ENCODE data around the gene ASCC3.

Gene ASCC3

GRCh38 chr6:100881707-100882040 is 545 bp upstream of the ASCC3 start:
- Histone ChIP-seq H3K9ac (peak overlapping the region; percentile 51), H3K4me2 (ENCODE audit: low read length) (peak overlapping the region; percentile 97), H3K4me1 (peaks cover 5% of the 10 kb centered on the region), H3K4me3 (ENCODE audit: low read depth, low read length) (peak overlapping the region; percentile 97), H3K9me3 (ENCODE audit: control insufficient read depth, low read length) (no peaks in the 10 kb centered on the region), H3K79me2 (no peaks in the 10 kb centered on the region), H3K36me3 (ENCODE audit: control insufficient read depth, insufficient read depth, low read length) (no peaks in the 10 kb centered on the region), H3K27me3 (ENCODE audit: control insufficient read depth, insufficient read depth, low read length) (no peaks in the 10 kb centered on the region), H3K27ac (peak overlapping the region; percentile 87), H2AFZ (peak overlapping the region; percentile 84)
- no peak for TF ChIP-seq CTCF (IDR thresholded peaks at IDR 0.05)

GRCh38 chr6:100880149-100880852 is 828 bp downstream of the ASCC3 start:
- no peaks in the 10 kb centered on the region for H3K79me2 ChIP-seq
- TF ChIP-seq CTCF (IDR thresholded peaks at IDR 0.05), result no peak
- peaks cover 5% of the 10 kb centered on the region for H3K4me1 ChIP-seq
- H3K4me3 ChIP-seq (ENCODE audit: low read depth, low read length), result peak overlapping the region; percentile 97
- H3K27ac ChIP-seq, result peak overlapping the region; percentile 87
- no peaks in the 10 kb centered on the region for H3K9me3 ChIP-seq (ENCODE audit: control insufficient read depth, low read length)
- H3K4me2 ChIP-seq (ENCODE audit: low read length), result peak overlapping the region; percentile 97
- peak overlapping the region; percentile 84 for H2AFZ ChIP-seq
- H3K9ac ChIP-seq, result no peak overlapping the region
- H3K36me3 ChIP-seq (ENCODE audit: control insufficient read depth, insufficient read depth, low read length), result no peaks in the 10 kb centered on the region
- no peaks in the 10 kb centered on the region for H3K27me3 ChIP-seq (ENCODE audit: control insufficient read depth, insufficient read depth, low read length)

- no peaks in the 10 kb centered on the region for H3K27me3 ChIP-seq (ENCODE audit: control insufficient read depth, insufficient read depth, low read length)
- no peak overlapping the region for H3K27ac ChIP-seq
- H3K4me1 ChIP-seq, result peaks cover 5% of the 10 kb centered on the region
- H2AFZ ChIP-seq, result no peak overlapping the region
- H3K9me3 ChIP-seq (ENCODE audit: control insufficient read depth, low read length), result no peaks in the 10 kb centered on the region
- H3K9ac ChIP-seq, result no peak overlapping the region
- TF ChIP-seq CTCF (IDR thresholded peaks at IDR 0.05), result no peak
- no peaks in the 10 kb centered on the region for H3K79me2 ChIP-seq
- no peaks in the 10 kb centered on the region for H3K36me3 ChIP-seq (ENCODE audit: control insufficient read depth, insufficient read depth, low read length)
- H3K4me2 ChIP-seq (ENCODE audit: low read length), result no peak overlapping the region
- H3K4me3 ChIP-seq (ENCODE audit: low read depth, low read length), result no peak overlapping the region
Measured at GRCh38 chr6:100879317-100879716, 1.8 kb downstream of the ASCC3 start.

GRCh38 chr6:100877851-100878250 is 3.3 kb downstream of the ASCC3 start:
- H3K27me3 ChIP-seq (ENCODE audit: control insufficient read depth, insufficient read depth, low read length), result no peaks in the 10 kb centered on the region
- no peak overlapping the region for H3K9ac ChIP-seq
- no peak overlapping the region for H2AFZ ChIP-seq
- no peak overlapping the region for H3K4me2 ChIP-seq (ENCODE audit: low read length)
- no peaks in the 10 kb centered on the region for H3K36me3 ChIP-seq (ENCODE audit: control insufficient read depth, insufficient read depth, low read length)
- no peak for TF ChIP-seq CTCF (IDR thresholded peaks at IDR 0.05)
- peaks cover 6% of the 10 kb centered on the region for H3K79me2 ChIP-seq
- H3K27ac ChIP-seq, result no peak overlapping the region
- H3K9me3 ChIP-seq (ENCODE audit: control insufficient read depth, low read length), result peaks cover 4% of the 10 kb centered on the region
- H3K4me3 ChIP-seq (ENCODE audit: low read depth, low read length), result no peak overlapping the region
- H3K4me1 ChIP-seq, result peaks cover 5% of the 10 kb centered on the region

GRCh38 chr6:100876251-100876650 is 4.9 kb downstream of the ASCC3 start:
- no peak overlapping the region for H2AFZ ChIP-seq
- TF ChIP-seq CTCF (IDR thresholded peaks at IDR 0.05), result no peak
- H3K27ac ChIP-seq, result no peak overlapping the region
- no peak overlapping the region for H3K4me3 ChIP-seq (ENCODE audit: low read depth, low read length)
- peaks cover 4% of the 10 kb centered on the region for H3K9me3 ChIP-seq (ENCODE audit: control insufficient read depth, low read length)
- H3K4me2 ChIP-seq (ENCODE audit: low read length), result no peak overlapping the region
- H3K27me3 ChIP-seq (ENCODE audit: control insufficient read depth, insufficient read depth, low read length), result no peaks in the 10 kb centered on the region
- H3K4me1 ChIP-seq, result no peaks in the 10 kb centered on the region
- H3K79me2 ChIP-seq, result peaks cover 6% of the 10 kb centered on the region
- no peak overlapping the region for H3K9ac ChIP-seq
- H3K36me3 ChIP-seq (ENCODE audit: control insufficient read depth, insufficient read depth, low read length), result no peaks in the 10 kb centered on the region
